Jurkat, Clone E6-1 (cell line): ENCODE results near the gene MYL6B.
"Not testable (repeated sequence)": the region's sequence is repeated elsewhere in the genome, so short reads cannot be mapped to it uniquely, and the experiment has no call there.

Source experiments
- DNase-seq: peaks from one replicate; pipeline ENCODE4 v3.0.0-alpha.2; 2011; ENCODE audit warnings: low read depth, low spot score
- H3K4me3 ChIP-seq: 2 replicates; pipeline ENCODE4 v1.5.1; 2011; ENCODE audit warnings: mild to moderate bottlenecking, low read length, control low read depth, moderate library complexity

The MYL6B gene

GRCh38 chr12:56146492-56147460, 5.6 kb upstream of the MYL6B start:
- DNase-seq = no peak
- no peak overlapping the region for H3K4me3 ChIP-seq

- no peak for DNase-seq
- H3K4me3 ChIP-seq = no peak overlapping the region
These were observed 1.8 kb upstream of the MYL6B start for GRCh38 chr12:56150563-56150962.

DNA sequence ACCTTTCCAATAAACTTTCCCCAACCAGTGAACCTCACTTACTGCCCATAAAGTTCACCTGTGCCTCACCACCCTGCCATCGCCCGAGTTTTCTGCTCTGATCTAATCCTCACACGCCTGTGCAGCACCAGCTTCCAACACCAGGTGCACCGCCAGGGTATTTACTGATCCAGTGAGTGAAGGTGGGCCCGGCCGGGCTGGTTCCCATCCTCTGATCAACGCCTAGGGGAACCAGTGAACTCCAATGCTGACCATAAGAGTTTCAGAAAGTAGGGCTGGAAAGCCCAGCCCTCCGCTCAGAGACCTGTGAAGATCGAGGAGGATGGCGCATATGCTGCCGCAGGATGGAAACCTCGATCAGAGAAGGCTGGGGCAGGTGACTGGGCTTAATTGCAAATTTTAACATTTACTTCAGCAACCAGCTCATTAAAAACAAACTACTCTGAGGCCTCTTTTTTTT, 685 bp upstream of the MYL6B start:
- peak overlapping the region; percentile 86 for H3K4me3 ChIP-seq
- DNase-seq = peak; percentile 62

DNA sequence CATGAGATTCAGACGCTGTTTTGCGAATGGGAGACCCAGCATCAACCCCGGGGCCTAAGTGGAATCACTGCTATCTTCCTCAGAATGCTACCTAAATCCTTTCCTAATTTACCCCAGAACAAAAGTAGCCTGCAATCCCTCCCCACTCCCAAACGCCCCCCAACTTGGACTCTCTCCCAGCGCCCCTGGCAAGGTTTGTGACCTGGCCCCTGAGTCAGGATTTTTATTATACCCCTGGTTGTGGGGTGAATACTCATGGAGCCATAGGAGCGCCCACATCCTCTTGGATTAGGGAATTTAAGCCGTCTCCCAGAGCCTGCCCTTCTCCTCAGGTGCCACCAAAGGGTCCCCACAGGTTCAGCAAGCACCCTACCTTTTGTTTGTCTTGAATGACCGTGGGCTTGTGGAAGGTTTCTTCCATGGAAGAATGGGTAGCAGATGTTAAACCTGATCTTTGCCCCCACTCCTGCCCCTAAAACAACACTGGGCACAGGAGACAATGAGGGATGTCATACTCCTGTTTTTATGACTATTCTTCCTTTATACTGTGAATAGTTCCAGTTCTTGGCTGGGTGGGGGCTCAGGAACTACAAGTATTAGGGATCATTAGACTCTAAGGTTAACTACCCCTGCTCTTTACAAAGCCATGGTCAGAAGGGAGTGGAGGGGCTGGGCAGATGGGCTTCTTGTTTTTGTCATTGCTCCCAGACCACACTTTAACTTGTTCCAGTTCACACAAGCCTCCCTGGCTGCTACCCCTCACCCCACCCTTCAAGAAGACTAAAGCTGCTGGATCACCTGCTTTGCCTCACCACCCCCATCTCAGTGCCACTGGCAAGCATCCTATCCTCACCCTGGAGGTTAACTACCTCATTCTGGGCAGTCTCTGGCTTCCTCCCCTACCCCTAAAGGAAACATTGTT, 630 bp downstream of the MYL6B start:
- no peak for DNase-seq
- H3K4me3 ChIP-seq = peak overlapping the region; percentile 86

- no peak for DNase-seq
- peak overlapping the region; percentile 86; the same call in 1 of the 2 replicates for H3K4me3 ChIP-seq
These were observed 1.3 kb downstream of the MYL6B start for GRCh38 chr12:56153678-56154065.

DNA sequence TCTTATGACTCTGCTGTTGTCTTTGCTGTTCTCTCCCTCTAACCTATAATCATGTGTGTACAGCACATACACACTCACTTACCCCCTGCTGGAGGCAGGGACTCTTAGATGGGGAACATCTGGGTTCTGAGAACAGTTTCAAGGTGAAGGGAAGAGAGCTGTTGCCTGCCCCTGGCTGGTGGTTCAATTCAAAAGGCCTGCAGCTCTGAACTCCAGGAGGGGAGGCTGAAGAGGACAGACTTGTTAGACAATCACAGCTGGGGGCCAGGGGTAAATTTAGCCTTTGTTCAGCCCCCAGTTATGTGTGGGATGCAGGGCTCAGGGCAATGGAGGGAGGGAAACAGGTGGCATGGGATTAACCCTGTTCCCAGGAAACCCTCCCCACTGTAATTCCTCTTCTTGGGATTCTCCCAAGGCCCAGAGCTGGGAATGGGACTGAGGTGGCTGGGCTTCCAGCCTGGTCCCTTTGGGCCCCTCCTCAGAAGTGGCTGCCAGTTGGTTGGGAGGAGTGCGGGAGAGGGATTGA, 1.9 kb downstream of the MYL6B start:
- DNase-seq = no peak
- H3K4me3 ChIP-seq = no peak overlapping the region

- no peak for DNase-seq
- no peak overlapping the region for H3K4me3 ChIP-seq
These were observed 2.4 kb downstream of the MYL6B start for GRCh38 chr12:56154818-56155217.

- no peak overlapping the region for H3K4me3 ChIP-seq
- DNase-seq = no peak
These were observed 3.0 kb downstream of the MYL6B start for GRCh38 chr12:56155256-56155845.

GRCh38 chr12:56156464-56157200, 4.2 kb downstream of the MYL6B start:
- H3K4me3 ChIP-seq, DNase-seq: not testable (repeated sequence)

- DNase-seq = peak; percentile 36
These were observed 5.0 kb downstream of the MYL6B start for GRCh38 chr12:56157201-56158028.

GRCh38 chr12:56158029-56158925, 5.9 kb downstream of the MYL6B start, which contains the start of gene MYL6:
MYL6 (plus strand) TSS chr12:56158359; CDS start chr12:56158402, 43 bp downstream.
- peak; percentile 98 for DNase-seq
- peak within 1 kb of the TSS; percentile 96 for H3K4me3 ChIP-seq

More at GRCh38 chr12:56157201-56158028, 5.0 kb downstream of the MYL6B start:
- peak overlapping the region; percentile 96 for H3K4me3 ChIP-seq

GRCh38 chr12:56158926-56159461, 6.6 kb downstream of the MYL6B start:
- H3K4me3 ChIP-seq = peak overlapping the region; percentile 96
- DNase-seq = peak; percentile 23

GRCh38 chr12:56159482-56160192, 7.2 kb downstream of the MYL6B start:
- H3K4me3 ChIP-seq = peak overlapping the region; percentile 96
- no peak for DNase-seq

DNA sequence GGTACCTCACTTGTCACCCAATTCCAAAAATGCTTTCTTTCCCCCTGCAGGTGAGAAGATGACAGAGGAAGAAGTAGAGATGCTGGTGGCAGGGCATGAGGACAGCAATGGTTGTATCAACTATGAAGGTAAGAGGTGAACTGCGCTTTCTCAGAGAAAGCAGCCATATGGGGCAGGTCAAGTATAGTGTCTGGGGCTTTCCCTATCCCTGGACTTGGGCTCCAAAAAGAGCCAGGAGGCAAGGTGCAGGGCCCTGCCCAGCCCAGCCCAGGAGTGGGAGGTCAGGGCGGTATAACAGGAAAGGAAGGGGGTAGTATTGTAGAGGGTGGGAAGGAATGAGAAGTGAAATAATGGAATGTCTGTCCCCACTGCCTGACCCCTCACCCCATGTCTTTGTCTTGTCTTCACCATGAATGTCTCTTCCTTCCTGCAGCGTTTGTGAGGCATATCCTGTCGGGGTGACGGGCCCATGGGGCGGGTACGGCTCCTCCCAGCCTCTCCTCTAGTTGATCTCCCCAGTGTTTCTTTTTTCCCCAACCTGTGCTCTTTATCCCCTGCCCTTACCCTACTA, 7.9 kb downstream of the MYL6B start:
- peak; percentile 42 for DNase-seq
- H3K4me3 ChIP-seq = peak overlapping the region; percentile 96
